Neural cell (in vitro differentiated cells): ENCODE results near the gene LMNA. TPM values are rescaled to one million over a fixed set of nuclear protein-coding genes. Genes with fewer than 3 reads are reported as not detected.

Source experiments
- H2AFZ ChIP-seq: fragments of 200-600, 300-800 bp; sonication (generic), shearing (Covaris generic); 2 replicates; pipeline ENCODE4 v1.6.0; 2014; ENCODE audit warnings: low read depth, mild to moderate bottlenecking, antibody characterized with exemption, low read length, moderate library complexity
- H3F3A ChIP-seq: fragments of 200-600 bp; shearing (Covaris generic); 2 replicates; pipeline ENCODE4 v1.6.1; 2016; ENCODE audit warnings: mild to moderate bottlenecking, moderate library complexity, mixed read lengths, antibody characterized with exemption, low read length; ENCODE audit not compliant: insufficient read depth, poor library complexity, severe bottlenecking
- H3K27ac ChIP-seq: fragments of 200-600, 300-800 bp; sonication (generic), shearing (Covaris generic); 2 replicates; pipeline ENCODE4 v1.5.1; 2014; ENCODE audit warnings: mild to moderate bottlenecking, low read length, moderate library complexity
- H3K27me3 ChIP-seq: fragments of 300-800, 200-600 bp; sonication (generic), shearing (Covaris generic); 2 replicates; pipeline ENCODE4 v1.6.0; 2014; ENCODE audit warnings: mild to moderate bottlenecking, low read depth, low read length, moderate library complexity; ENCODE audit not compliant: insufficient read depth
- H3K36me3 ChIP-seq: fragments of 300-800, 200-600 bp; sonication (generic), shearing (Covaris generic); 2 replicates; pipeline ENCODE4 v1.5.1; 2014; ENCODE audit warnings: mild to moderate bottlenecking, antibody characterized with exemption, low read length, moderate library complexity; ENCODE audit not compliant: insufficient read depth
- H3K4me2 ChIP-seq: fragments of 300-800, 200-600 bp; sonication (generic), shearing (Covaris generic); 2 replicates; pipeline ENCODE4 v1.6.0; 2014; ENCODE audit warnings: mild to moderate bottlenecking, low read length
- H3K4me3 ChIP-seq: fragments of 300-800, 200-600 bp; sonication (generic), shearing (Covaris generic); 2 replicates; pipeline ENCODE4 v1.5.1; 2014; ENCODE audit warnings: mild to moderate bottlenecking, low read length, moderate library complexity
- H3K79me2 ChIP-seq: fragments of 200-600 bp; shearing (Covaris generic); replicated peaks from 2 replicates; pipeline ENCODE4 v1.6.0; 2014; ENCODE audit warnings: mild to moderate bottlenecking, low read length, moderate library complexity; ENCODE audit not compliant: insufficient read depth
- H3K9ac ChIP-seq: fragments of 300-800, 200-600 bp; sonication (generic), shearing (Covaris generic); 2 replicates; pipeline ENCODE4 v1.6.1; 2016; ENCODE audit warnings: mild to moderate bottlenecking, low read length, mixed read lengths
- H3K9me2 ChIP-seq: fragments of 200-600 bp; shearing (Covaris generic); 2 replicates; pipeline ENCODE4 v1.6.1; 2016; ENCODE audit warnings: mild to moderate bottlenecking, low read length, mixed read lengths; ENCODE audit not compliant: insufficient read depth
- H3K9me3 ChIP-seq: fragments of 200-600, 300-800 bp; sonication (generic), shearing (Covaris generic); 2 replicates; pipeline ENCODE4 v1.6.1; 2016; ENCODE audit warnings: mild to moderate bottlenecking, mixed run types, low read length, moderate library complexity, mixed read lengths
- H4K20me1 ChIP-seq: fragments of 200-600 bp; shearing (Covaris generic); 2 replicates; pipeline ENCODE4 v1.6.1; 2016; ENCODE audit warnings: mild to moderate bottlenecking, mixed run types; ENCODE audit not compliant: insufficient read depth
- EP300 ChIP-seq: fragments of 450-650 bp; conservative IDR thresholded peaks from 2 replicates; pipeline ENCODE4 v1.6.1; 2014; ENCODE audit warnings: antibody characterized with exemption, mild to moderate bottlenecking, moderate library complexity; ENCODE audit not compliant: poor library complexity, severe bottlenecking
- EZH2 ChIP-seq: fragments of 200-600, 300-800 bp; shearing (Covaris generic), sonication (generic); IDR thresholded peaks from 2 replicates; pipeline ENCODE4 v1.6.1; 2014; ENCODE audit warnings: antibody characterized with exemption, low read length, borderline replicate concordance, mild to moderate bottlenecking; ENCODE audit not compliant: insufficient read depth, poor library complexity, severe bottlenecking
- MXI1 ChIP-seq: fragments of 450-650 bp; conservative IDR thresholded peaks from 2 replicates; pipeline ENCODE4 v1.6.1; 2014; ENCODE audit warnings: antibody characterized with exemption, mild to moderate bottlenecking; ENCODE audit not compliant: poor library complexity, severe bottlenecking
- POLR2AphosphoS5 ChIP-seq: IDR thresholded peaks from 2 replicates; pipeline ENCODE4 v1.6.1; 2012
- RAD21 ChIP-seq: fragments of 450-650 bp; conservative IDR thresholded peaks from 2 replicates; pipeline ENCODE4 v1.6.1; 2014; ENCODE audit warnings: antibody characterized with exemption, mild to moderate bottlenecking, moderate library complexity
- REST ChIP-seq: IDR thresholded peaks from 2 replicates; pipeline ENCODE4 v1.6.1; 2012; ENCODE audit warnings: borderline replicate concordance
- SMC3 ChIP-seq: fragments of 450-650 bp; conservative IDR thresholded peaks from 2 replicates; pipeline ENCODE4 v1.6.1; 2014; ENCODE audit warnings: antibody characterized with exemption, mild to moderate bottlenecking, moderate library complexity; ENCODE audit not compliant: poor library complexity
- TAF1 ChIP-seq: IDR thresholded peaks from 2 replicates; pipeline ENCODE4 v1.6.1; 2012; ENCODE audit warnings: low read depth
- polyA plus RNA-seq: library from polyadenylated mRNA; depleted of rRNA; stranded (reverse); fragments of >200 nt; gene quantifications from 2 replicates; pipeline ENCODE4 v1.2.3, GENCODE V29; 2014
- TF ChIP-seq, protein P1 (sequence below): fragments of 450-650 bp; IDR thresholded peaks from 2 replicates; pipeline ENCODE4 v1.5.1; 2014; ENCODE audit warnings: antibody characterized with exemption, mild to moderate bottlenecking, moderate library complexity; ENCODE audit not compliant: poor library complexity, severe bottlenecking

Gene LMNA
- polyA plus RNA-seq, 1 donor from 2014 or later = 90.7 TPM

- Histone ChIP-seq H3K4me3 (no peak overlapping the region), H3K4me2 (no peak overlapping the region), H3K79me2 (peaks cover 79% of the 10 kb centered on the region), H2AFZ (no peak overlapping the region), H3K36me3 (no peaks in the 10 kb centered on the region), H3K9ac (no peak overlapping the region), H4K20me1 (peaks cover 19% of the 10 kb centered on the region), H3K9me2 (no peaks in the 10 kb centered on the region), H3F3A (no peaks in the 10 kb centered on the region), H3K9me3 (no peaks in the 10 kb centered on the region), H3K27ac (no peak overlapping the region), H3K27me3 (no peaks in the 10 kb centered on the region)
- no peak for TF ChIP-seq POLR2AphosphoS5
- peak; percentile 84 for TF ChIP-seq RAD21
- TF ChIP-seq REST = no peak
- peak; percentile 86 for TF ChIP-seq SMC3
- TF ChIP-seq EP300 = no peak
- TF ChIP-seq MXI1 = peak; percentile 48
- TF ChIP-seq, protein P1, sequence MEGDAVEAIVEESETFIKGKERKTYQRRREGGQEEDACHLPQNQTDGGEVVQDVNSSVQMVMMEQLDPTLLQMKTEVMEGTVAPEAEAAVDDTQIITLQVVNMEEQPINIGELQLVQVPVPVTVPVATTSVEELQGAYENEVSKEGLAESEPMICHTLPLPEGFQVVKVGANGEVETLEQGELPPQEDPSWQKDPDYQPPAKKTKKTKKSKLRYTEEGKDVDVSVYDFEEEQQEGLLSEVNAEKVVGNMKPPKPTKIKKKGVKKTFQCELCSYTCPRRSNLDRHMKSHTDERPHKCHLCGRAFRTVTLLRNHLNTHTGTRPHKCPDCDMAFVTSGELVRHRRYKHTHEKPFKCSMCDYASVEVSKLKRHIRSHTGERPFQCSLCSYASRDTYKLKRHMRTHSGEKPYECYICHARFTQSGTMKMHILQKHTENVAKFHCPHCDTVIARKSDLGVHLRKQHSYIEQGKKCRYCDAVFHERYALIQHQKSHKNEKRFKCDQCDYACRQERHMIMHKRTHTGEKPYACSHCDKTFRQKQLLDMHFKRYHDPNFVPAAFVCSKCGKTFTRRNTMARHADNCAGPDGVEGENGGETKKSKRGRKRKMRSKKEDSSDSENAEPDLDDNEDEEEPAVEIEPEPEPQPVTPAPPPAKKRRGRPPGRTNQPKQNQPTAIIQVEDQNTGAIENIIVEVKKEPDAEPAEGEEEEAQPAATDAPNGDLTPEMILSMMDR = peak; percentile 92
- TF ChIP-seq EZH2 = no peak
- no peak for TF ChIP-seq TAF1
Measured at GRCh38 chr1:156090840-156091188, 23.7 kb upstream of the LMNA start.

DNA sequence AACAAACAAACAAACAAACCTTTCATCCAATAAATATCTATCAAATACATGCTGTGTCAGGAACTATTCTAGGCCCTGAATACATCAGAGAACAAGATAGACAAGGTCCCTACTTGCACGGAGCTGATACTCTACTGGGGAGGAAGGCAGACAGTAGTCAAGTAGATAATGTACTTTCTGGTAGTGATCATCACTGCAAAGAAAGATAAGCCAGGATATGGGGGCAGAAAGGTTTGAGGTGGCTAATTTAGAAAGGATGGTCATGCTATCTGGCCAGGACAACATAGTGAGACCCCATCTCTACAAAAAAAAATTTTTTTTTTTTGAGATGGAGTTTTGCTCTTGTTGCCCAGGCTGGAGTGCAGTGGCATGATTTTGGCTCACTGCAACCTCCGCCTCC, 22.9 kb upstream of the LMNA start:
- Histone ChIP-seq H3K4me3 (no peak overlapping the region), H4K20me1 (peaks cover 26% of the 10 kb centered on the region), H3K9me3 (no peaks in the 10 kb centered on the region), H3K9ac (no peak overlapping the region), H3F3A (no peaks in the 10 kb centered on the region), H3K27me3 (no peaks in the 10 kb centered on the region), H2AFZ (no peak overlapping the region), H3K4me2 (no peak overlapping the region), H3K9me2 (no peaks in the 10 kb centered on the region), H3K79me2 (peaks cover 79% of the 10 kb centered on the region), H3K36me3 (peaks cover 6% of the 10 kb centered on the region), H3K27ac (no peak overlapping the region)
- TF ChIP-seq SMC3 = no peak
